ENCODE results near the gene DHX16. TPM values are rescaled to one million over a fixed set of nuclear protein-coding genes. Genes with fewer than 3 reads are reported as not detected.
"Not testable (repeated sequence)": the region's sequence is repeated elsewhere in the genome, so short reads cannot be mapped to it uniquely, and the experiment has no call there.

DHX16 gene
- 10 to 100 TPM in 2 of 4 donors, 1 to 10 TPM in 2; 3.2 to 31.8 (median 16.3) TPM for total RNA-seq

DNA sequence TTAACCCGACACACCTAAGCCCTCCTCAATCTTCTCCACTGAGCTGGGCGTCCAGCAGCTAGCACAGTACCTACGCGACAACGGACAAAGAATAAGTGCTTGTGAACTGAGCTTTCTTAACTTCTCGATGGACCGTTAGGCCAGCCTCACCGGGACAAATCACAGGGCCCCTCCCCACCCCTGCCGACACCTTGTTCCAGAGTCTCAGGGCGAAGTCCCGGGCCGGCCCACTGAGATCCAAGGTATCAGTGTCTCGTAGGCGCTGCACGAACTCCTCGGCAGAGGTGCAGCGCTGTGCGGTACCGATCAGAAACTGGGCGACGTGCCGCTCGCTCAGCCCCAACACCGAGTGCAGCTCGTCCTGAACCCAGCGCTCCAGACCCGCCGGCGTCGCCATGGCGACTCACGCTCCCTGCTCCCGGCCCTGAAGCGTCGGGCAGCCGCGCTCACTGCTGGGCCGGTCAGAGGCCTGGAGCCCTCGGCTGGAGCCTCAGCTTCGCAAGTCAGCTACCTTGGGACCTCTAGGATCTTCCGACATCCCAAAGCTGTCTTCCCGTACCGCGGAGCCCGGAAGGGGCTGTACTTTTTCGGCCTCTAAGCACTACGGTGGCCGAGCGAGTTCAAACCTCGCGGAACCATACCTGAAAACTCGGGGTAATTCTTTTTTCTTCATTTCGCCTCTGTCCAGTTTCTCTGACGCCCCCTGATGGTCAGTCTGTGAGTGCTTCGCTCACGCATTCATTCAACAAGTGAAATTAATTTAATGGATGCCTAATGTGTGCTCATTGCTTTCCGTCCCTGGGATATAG, at the start of gene DHX16:
DHX16 (minus strand) TSS at position 562 of the 809 bp plus-strand sequence; CDS start at position 397, 165 bp downstream.
- H3K27me3 ChIP-seq, result no peaks in the 10 kb centered on the region
- no peaks in the 10 kb centered on the region for H3K9me3 ChIP-seq
- H3K27ac ChIP-seq, result peak within 1 kb of the TSS; percentile 73 to 79
- H3K36me3 ChIP-seq, result no peaks in the 10 kb centered on the region
- intact Hi-C loops (cut with DNase I; ENCODE audit: low total_unique reads), result loop anchor here (5.0 to 10.0 kb wide), 2 partner anchors 45 to 212 kb away; partner anchors contain the start of genes ATAT1 and DDR1
- DNase-seq, result peak; percentile 96 to 98
- peak in 1 of 2 donors; percentile 36 for TF ChIP-seq POLR2A (IDR thresholded peaks at IDR 0.05)
- TF ChIP-seq, protein P1, sequence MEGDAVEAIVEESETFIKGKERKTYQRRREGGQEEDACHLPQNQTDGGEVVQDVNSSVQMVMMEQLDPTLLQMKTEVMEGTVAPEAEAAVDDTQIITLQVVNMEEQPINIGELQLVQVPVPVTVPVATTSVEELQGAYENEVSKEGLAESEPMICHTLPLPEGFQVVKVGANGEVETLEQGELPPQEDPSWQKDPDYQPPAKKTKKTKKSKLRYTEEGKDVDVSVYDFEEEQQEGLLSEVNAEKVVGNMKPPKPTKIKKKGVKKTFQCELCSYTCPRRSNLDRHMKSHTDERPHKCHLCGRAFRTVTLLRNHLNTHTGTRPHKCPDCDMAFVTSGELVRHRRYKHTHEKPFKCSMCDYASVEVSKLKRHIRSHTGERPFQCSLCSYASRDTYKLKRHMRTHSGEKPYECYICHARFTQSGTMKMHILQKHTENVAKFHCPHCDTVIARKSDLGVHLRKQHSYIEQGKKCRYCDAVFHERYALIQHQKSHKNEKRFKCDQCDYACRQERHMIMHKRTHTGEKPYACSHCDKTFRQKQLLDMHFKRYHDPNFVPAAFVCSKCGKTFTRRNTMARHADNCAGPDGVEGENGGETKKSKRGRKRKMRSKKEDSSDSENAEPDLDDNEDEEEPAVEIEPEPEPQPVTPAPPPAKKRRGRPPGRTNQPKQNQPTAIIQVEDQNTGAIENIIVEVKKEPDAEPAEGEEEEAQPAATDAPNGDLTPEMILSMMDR (IDR thresholded peaks at IDR 0.05), result peak; percentile 90 to 97 (median 92)
- H3K4me3 ChIP-seq, result peak within 1 kb of the TSS; percentile 79 to 97
- H3K4me1 ChIP-seq, result peaks cover 0 to 3% of the 10 kb centered on the region in 2 donors

GRCh38 chr6:30722025-30722279, 49.1 kb upstream of the DHX16 start:
- intact Hi-C loops (cut with DNase I; ENCODE audit: low total_unique reads), result loop anchor here (2.0 kb wide), 1 partner anchor 43 kb away; no protein-coding TSS in a partner anchor
- H3K4me1 ChIP-seq, H3K27me3 ChIP-seq, H3K9me3 ChIP-seq, H3K36me3 ChIP-seq: not testable (repeated sequence)
- Histone ChIP-seq H3K4me3 (peak overlapping the region; percentile 59 to 69), H3K27ac (peak overlapping the region; percentile 91 to 97)
- peak in 1 of 2 donors; percentile 61 for DNase-seq

DNA sequence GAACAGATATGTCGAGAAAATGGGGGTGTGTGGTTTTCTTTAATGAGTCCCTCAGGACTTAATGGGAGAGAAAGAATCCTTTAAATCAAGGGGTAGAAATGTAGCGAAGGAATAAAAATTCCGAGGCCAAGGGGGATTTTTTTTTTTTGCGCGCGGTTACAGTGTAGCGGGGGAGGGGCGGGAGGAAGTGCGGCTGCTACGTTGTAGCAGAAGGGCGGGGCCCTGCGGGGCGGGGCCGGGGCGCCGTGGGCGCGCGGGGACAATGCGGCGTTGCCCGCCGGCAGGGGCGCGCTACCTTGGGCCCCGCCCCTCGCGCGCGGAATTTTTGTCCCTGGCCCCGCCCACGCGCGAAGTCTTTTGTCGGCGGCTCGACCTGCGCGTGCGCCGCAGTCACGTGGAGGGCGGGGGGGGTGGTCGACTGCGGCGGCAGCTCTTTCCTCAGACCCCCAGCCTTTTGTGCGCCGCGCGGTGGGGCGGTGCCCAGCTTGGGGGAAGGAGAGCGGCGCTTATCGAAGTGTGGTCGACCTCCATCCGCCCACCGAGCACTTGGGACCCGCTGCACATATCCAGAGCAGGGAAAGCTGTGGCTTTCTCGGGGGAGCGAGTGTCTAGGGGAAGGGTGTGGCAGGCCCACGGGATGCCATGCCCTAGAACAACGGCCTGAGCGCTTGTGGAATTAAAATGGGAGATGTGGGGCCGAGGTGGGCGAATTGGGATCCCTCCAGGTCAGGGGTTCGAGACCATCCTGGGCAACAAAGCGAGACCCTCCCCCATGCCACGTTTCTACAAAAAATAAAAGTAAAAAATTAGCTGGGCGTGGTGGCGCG, 48.6 kb upstream of the DHX16 start:
- Histone ChIP-seq H3K27ac (peak overlapping the region; percentile 91 to 97), H3K9me3 (no peaks in the 10 kb centered on the region), H3K36me3 (no peaks in the 10 kb centered on the region), H3K4me3 (peak overlapping the region; percentile 59 to 69), H3K4me1 (no peaks in the 10 kb centered on the region), H3K27me3 (no peaks in the 10 kb centered on the region)
- TF ChIP-seq, protein P1 (IDR thresholded peaks at IDR 0.05), result peak; percentile 35 to 70 (median 64)
- TF ChIP-seq POLR2A (IDR thresholded peaks at IDR 0.05), result peak; percentile 47 to 67
- intact Hi-C loops (cut with DNase I; ENCODE audit: low total_unique reads), result loop anchor here (2.0 kb wide), 2 partner anchors 35 to 43 kb away; partner anchors contain the start of gene PPP1R18
- DNase-seq, result peak; percentile 91 to 95

DNA sequence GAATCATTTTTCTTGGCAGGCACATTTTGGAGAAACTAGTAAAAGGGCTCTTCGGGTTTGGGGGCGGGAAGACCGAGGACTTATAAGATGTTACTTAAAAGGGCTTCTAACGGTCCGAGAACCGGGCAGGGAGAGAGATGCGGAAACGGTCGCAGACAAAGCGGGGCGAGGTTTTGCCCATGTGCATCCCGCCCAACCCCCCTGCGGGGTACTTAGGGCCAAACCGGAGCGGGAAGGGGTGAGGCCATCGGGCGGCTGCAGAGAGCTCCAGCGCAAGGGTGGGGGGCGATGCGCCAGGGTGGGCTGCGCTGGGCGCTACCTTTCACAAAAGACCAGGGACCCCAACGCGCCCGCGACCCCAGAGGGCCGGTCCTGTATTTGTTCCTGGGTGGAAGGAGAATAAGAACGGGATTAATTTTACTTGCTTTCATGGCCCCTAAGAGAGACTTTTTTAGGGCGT, 48.0 kb upstream of the DHX16 start:
- Histone ChIP-seq H3K36me3 (no peaks in the 10 kb centered on the region), H3K4me3 (peak overlapping the region; percentile 59 to 69), H3K27ac (peak overlapping the region; percentile 91 to 97), H3K9me3 (no peaks in the 10 kb centered on the region), H3K27me3 (no peaks in the 10 kb centered on the region), H3K4me1 (no peaks in the 10 kb centered on the region)
- peak; percentile 76 to 79 for DNase-seq
- TF ChIP-seq POLR2A (IDR thresholded peaks at IDR 0.05), result no peak
- TF ChIP-seq, protein P1 (IDR thresholded peaks at IDR 0.05), result no peak
- intact Hi-C loops (cut with DNase I; ENCODE audit: low total_unique reads), result loop anchor here (2.0 kb wide), 1 partner anchor 34 kb away; the partner anchor contains the start of gene PPP1R18

Measured in uterus (tissue), 4 donors.